Measurements from ENCODE around the gene PINK1.

- TF ChIP-seq RBAK (tag by site-specific recombination; IDR thresholded peaks at IDR 0.05) (no peak), ZNF350 (tag by site-specific recombination; IDR thresholded peaks at IDR 0.05) (no peak), ZNF112 (tag by site-specific recombination; IDR thresholded peaks at IDR 0.05) (no peak), ELK4 (IDR thresholded peaks at IDR 0.05; ENCODE audit: borderline replicate concordance, low read depth, low read length) (no peak), CTCF (tag by site-specific recombination; IDR thresholded peaks at IDR 0.05) (no peak), ZNF791 (tag by site-specific recombination; IDR thresholded peaks at IDR 0.05) (no peak), ZSCAN23 (tag by site-specific recombination; IDR thresholded peaks at IDR 0.05) (no peak), ZNF311 (tag by site-specific recombination; IDR thresholded peaks at IDR 0.05; ENCODE audit: borderline replicate concordance) (no peak), REPIN1 (tag by site-specific recombination; IDR thresholded peaks at IDR 0.05; ENCODE audit: low read depth) (no peak), ZBTB48 (tag by site-specific recombination; IDR thresholded peaks at IDR 0.05) (no peak), REST (tag by site-specific recombination; IDR thresholded peaks at IDR 0.05) (no peak)
Observed at GRCh38 chr1:20660363-20660762, 27.1 kb downstream of the PINK1 start.

All from HEK293 (cell line).